Hindlimb muscle (tissue), 1 donor: Measurements from ENCODE around the gene CTNNA3. TPM values are rescaled to one million over a fixed set of nuclear protein-coding genes. Genes with fewer than 3 reads are reported as not detected.

Experiments
- DNase-seq: peaks from one replicate; pipeline ENCODE4 v3.0.0-alpha.2; 2013
- polyA plus RNA-seq: library from polyadenylated mRNA; unstranded; fragments of 120-200 nt; gene quantifications from one replicate; pipeline ENCODE4 v1.2.1, GENCODE V29; 2013; ENCODE audit not compliant: insufficient read length

CTNNA3 gene
- polyA plus RNA-seq, 1 donor, result 7.5 TPM

DNA sequence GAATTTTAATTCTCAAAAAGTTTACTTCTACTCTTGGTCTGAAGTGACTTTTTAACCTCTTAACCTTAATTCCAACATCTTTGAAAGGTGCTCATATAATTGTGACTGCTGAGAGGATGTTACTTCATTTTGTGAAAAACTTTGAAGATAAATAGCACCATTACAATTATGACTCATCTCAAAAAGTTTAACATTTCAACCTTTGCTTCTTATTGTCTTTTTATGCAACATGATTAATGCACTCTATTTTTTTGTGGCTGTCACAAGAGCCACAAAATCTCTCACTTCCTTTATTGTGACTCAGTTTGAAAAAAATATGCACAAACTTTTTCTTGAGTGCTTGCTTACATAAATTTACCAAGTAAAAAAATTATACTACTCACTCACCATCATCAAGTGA is 387.1 kb downstream of the CTNNA3 start:
- DNase-seq, result no peak

DNA sequence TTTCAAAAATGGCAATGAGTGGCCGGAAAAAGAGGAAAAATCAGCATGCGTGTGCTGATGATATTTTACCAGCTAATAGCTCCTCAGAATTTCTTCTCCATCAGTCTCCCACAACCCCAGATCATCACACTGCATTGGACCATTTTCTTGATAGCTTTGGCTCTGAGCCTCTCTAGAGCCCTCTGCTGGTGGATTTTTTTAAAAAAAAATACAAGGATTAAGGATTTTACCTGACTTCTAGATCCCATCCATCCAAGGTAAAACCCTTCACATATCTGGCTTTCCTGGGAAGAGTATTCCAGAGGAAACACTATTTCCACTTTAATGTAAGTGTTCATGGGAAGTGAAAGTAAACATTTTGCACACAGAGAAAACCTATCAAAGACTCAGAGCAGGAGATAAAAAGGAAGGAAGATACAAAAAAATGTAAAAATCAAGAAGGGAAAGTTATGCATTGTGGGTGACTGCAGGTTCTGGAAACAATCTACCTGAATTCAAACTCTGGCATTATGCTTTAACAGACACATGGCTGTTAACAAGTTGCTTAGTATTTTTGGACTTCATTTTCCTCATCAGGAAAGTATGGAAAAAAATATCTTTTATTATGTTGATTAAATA is 389.3 kb downstream of the CTNNA3 start:
- DNase-seq, result no peak

GRCh38 chr10:67302701-67303100 is 393.3 kb downstream of the CTNNA3 start:
- DNase-seq, result no peak

- no peak for DNase-seq
These were observed 396.2 kb downstream of the CTNNA3 start for GRCh38 chr10:67299761-67300160.

GRCh38 chr10:67297637-67298181 is 398.3 kb downstream of the CTNNA3 start:
- DNase-seq, result no peak

DNA sequence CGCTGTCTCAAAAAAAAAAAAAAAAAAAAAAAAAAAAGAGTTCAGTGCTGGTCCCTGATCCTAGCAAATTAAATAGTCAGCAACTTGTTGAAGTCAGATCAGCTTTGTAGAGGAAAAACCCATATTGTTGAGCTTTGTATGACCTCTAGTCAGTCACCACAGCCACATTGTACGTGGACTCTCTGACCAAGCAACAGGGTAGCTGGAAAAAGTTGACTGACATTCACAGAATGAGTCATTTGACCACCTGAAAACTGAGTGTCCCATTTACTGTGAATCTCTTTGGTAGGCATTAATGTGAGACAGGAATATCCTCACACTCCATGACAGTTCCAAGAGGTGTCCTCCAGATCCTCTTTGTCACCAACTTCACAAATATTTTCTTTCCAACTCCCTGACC is 399.1 kb downstream of the CTNNA3 start:
- no peak for DNase-seq

DNA sequence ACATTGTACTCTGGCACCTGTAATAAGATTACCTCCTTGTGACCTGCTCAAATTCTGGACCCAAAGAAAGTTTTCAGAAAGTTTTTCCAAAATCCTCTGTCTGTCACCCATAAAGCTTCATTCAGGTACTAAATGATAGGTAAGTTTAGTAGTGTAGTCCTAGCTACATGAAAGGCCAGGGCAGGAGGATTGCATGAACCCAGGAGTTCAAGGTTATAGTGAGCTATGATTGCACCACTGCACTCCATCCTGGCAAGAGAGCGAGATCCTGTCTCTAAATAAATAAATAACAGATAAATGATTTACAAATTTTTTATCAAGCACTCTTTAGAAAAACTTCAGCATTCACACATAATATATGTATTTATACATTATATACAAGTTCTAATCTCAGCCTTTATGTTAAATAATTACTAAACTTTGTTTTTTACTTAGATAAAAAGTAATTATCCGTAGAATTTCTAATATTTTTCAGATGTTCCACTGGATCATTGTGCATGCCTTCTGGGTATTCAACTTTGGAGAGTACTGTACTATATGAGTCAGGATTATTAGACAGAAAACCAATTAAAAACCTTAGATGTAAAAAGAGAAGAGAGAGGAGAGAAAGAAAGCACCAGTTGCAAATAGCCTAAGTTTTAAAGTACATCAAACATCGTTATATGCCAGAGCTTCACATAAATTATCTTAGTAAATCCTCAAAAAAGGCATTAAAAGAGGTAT is 407.1 kb downstream of the CTNNA3 start:
- DNase-seq, result no peak

DNA sequence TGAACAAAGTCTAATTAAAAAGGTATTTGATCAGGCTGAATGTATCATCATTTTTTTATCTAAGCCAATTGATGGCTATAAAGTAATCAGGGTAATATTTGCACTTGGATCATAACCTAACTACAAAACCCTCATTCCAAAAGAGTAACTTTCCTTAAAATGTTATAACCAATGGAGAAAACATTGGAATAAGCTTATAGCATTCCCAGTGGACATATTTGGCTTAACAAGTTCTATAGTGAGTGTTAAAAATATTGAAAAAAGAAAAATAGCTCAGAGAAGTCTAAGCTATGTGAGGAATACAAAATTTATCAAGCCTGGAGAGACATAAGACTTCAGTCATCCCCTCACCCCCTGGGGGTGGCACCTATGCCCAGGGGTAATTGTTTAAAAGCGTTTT is 411.4 kb downstream of the CTNNA3 start:
- DNase-seq, result no peak

DNA sequence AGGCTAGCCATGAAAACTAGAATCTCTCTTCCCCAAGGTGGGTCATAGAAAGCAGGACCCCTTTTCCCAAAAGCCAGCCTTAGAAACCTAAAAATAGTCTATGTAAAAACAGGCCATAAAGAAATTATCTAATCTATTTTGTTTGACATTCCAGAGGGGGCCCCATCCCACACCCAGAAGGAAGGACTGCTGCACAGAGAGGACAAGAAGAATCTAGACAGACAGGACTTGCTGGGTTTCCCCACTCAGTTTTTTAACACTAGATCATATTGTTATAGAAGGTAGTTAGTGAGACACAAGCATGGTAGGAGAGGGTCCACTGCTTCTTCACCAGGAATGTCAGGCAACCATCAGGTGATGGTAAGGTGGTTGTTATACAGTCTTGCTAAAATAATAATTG is 413.1 kb downstream of the CTNNA3 start:
- DNase-seq, result no peak

GRCh38 chr10:67280405-67280804 is 415.6 kb downstream of the CTNNA3 start:
- DNase-seq, result no peak

GRCh38 chr10:67277402-67277801 is 418.6 kb downstream of the CTNNA3 start:
- no peak for DNase-seq

- no peak for DNase-seq
These were observed 426.2 kb downstream of the CTNNA3 start for GRCh38 chr10:67269828-67270227.

- DNase-seq, result no peak
These were observed 427.8 kb downstream of the CTNNA3 start for GRCh38 chr10:67268146-67268545.

DNA sequence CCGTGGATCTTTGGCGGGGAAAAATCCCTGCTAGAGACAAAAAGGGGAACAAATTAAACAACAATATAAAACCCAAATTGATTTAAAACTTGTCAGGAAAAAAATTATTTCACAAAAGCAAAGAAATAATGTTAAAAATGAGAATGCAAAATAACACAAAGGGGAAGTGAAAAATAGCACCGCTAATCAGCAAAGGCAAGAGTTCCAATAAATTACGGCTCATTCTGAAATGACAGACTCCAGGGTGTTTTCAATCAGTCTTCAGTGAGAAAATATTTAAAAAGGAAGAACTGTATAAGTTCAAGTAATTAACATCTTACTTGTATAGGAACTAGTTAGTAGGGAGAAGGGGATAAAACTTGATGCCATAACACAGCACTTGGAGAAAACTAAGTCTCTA is 433.3 kb downstream of the CTNNA3 start:
- DNase-seq, result no peak

GRCh38 chr10:67261300-67261797 is 434.6 kb downstream of the CTNNA3 start:
- DNase-seq, result no peak

DNA sequence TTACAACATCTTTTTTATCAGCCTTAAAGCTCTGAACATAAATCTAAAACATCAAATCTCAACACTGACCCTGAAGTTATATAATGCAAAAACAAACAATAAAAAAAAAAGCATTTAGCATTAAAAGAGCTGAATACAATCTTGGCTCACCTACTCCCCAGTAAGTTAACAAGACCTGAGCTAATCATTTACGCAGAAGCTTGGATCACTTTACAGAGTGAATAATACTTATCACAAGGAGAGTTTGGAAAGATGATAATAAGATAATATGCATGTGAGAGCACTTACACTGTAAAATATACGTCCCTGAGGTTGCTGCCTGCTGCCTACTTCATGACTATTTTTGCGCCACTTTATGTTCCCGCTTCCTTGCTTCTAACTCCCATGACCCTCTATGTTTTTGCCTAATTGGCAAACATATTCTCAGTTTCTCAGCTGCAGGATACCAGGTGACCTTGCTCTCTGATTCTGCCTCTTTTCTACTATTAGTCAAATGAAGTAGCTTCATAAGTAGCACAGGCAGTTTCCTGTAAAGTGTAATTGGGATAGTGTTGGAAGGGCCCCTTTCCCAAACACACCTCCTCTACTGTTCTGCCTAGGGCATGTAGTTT is 436.6 kb downstream of the CTNNA3 start:
- no peak for DNase-seq

DNA sequence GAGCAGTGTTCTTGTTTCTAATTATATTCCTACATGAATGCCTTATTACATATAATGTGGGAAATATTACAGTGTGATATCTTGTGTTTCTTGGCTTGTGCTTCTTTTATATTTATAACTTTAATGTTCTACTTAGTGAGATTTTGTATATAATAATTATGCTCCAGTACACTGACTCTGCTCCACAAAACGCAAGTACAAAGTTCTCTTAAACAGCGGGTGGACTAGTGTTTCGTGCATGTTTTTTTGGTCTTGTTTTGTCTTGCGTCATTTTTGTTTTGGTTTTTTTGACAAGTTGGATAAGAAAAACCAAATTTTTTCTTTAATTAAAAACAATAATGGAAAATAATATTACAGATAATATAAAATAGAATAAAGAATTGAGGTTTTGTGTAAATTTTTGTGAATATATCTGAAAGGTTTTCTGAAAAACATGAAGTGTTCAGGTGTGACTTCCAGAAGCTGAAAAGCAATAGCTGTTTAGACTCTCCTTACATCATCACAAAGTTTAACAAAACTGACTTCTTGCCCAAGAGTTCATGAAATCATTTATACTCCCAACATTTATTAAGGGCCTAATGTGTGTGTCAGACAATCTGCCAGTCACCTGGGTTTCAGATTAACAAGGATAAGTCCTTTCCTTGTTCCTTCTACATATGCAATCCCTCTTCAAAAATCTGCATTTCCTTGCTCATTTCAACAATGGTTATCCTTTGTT is 438.4 kb downstream of the CTNNA3 start:
- DNase-seq, result no peak

DNA sequence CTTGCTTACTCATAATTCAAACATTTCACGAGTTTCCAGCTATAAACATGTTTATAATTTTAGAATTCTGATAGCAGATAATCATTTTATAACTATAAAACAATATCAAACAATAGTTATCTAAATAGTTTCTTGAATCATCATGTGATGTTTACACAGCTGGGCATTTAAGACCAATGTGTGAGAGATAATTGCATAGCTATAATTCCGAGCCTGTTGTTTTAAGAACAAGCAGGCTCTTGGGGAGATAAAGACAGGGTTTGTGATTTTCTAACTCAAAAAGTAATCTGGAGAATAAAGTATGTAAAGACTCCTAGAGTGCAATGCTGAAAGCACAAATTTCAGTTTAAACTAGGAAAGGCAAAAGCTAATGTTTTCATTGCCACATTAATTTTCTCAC is 439.0 kb downstream of the CTNNA3 start:
- DNase-seq, result no peak

GRCh38 chr10:67250686-67251085 is 445.3 kb downstream of the CTNNA3 start:
- no peak for DNase-seq

GRCh38 chr10:67246066-67246555 is 449.9 kb downstream of the CTNNA3 start:
- no peak for DNase-seq

DNA sequence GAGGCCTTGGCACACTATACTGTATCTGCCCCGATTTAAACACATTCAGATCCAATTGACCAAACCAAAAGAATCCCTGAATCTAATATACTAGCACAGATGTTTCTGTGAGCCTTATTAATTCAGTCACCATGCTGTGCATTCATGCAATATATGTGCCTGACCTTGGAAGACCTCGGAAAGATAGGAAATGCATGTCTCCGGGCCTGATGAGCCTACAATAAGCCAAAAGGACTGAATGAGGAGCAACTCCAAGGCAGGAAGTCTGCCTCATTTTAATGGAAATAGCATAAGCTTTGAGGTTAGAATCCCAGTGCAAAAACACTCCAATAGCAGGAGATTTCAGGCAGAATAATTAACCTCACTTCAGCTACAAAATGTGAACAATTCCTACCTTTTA is 453.5 kb downstream of the CTNNA3 start:
- no peak for DNase-seq

DNA sequence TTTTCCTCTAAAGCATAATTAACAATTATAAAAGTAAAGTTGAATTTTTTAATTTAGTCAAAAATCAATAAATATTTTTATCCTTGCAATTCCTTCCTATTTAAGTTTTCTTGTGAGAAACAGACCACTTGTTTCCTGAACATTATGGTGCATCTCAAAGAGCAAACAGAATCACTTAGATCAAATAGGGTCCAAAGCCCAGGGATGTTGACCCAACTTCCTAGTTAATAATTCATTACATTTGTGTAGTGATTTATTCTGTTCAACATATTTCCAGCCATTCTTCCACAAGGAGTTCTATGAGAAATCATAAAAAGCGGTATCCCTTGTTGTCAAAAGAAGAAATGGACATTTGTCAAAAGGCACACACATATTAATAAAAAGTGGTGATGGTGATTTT is 454.5 kb downstream of the CTNNA3 start:
- no peak for DNase-seq
